ENCODE results near the gene PRKCZ. TPM values are rescaled to one million over a fixed set of nuclear protein-coding genes. Genes with fewer than 3 reads are reported as not detected.

PRKCZ gene
- total RNA-seq, 1 experiment from 2014 or later: 45.9 TPM

GRCh38 chr1:2215909-2216766, 165.9 kb downstream of the PRKCZ start:
- no peaks in the 10 kb centered on the region for H3K9me3 ChIP-seq
- no peak for TF ChIP-seq CTCF (IDR thresholded peaks at IDR 0.05; ENCODE audit: insufficient read depth in 1 of 2, low read depth in 1 of 2, low read length in 1 of 2, severe bottlenecking in 1 of 2, unreplicated experiment in 1 of 2)
- Mint-ChIP-seq H3K9me3 (ENCODE audit: unreplicated experiment) (no peaks in the 10 kb centered on the region), H3K4me1 (ENCODE audit: low read depth, unreplicated experiment) (no peaks in the 10 kb centered on the region), H3K27me3 (ENCODE audit: insufficient read depth, unreplicated experiment) (no peaks in the 10 kb centered on the region), H3K4me3 (ENCODE audit: unreplicated experiment) (no peak overlapping the region), H3K36me3 (ENCODE audit: insufficient read depth, unreplicated experiment) (no peaks in the 10 kb centered on the region), H3K27ac (ENCODE audit: unreplicated experiment) (no peak overlapping the region)
- no peaks in the 10 kb centered on the region for H3K36me3 ChIP-seq (ENCODE audit: control insufficient read depth, insufficient read depth, low read length)
- no peaks in the 10 kb centered on the region for H3K4me1 ChIP-seq
- DNase-seq: no peak
- intact Hi-C loops (cut with micrococcal nuclease; ENCODE audit: unreplicated experiment): no loop called here
- ChIA-PET CTCF (no interaction called here), POLR2A (no interaction called here)
- BruUV-seq (replicated peaks): no TSS peak
- no peak overlapping the region for H3K4me3 ChIP-seq (ENCODE audit: low read depth, low read length)
- no peaks in the 10 kb centered on the region for H3K27me3 ChIP-seq (replicated peaks; ENCODE audit: control insufficient read depth, insufficient read depth, low read length)

- Histone ChIP-seq H3K4me1 (no peaks in the 10 kb centered on the region), H3K27me3 (replicated peaks; ENCODE audit: control insufficient read depth, insufficient read depth, low read length) (no peaks in the 10 kb centered on the region), H3K9me3 (no peaks in the 10 kb centered on the region), H3K36me3 (ENCODE audit: control insufficient read depth, insufficient read depth, low read length) (no peaks in the 10 kb centered on the region), H3K4me3 (ENCODE audit: low read depth, low read length) (no peak overlapping the region)
- CTCF ChIA-PET: no interaction called here
- H3K4me3 Mint-ChIP-seq (ENCODE audit: unreplicated experiment): no peak overlapping the region
- no peaks in the 10 kb centered on the region for H3K27me3 Mint-ChIP-seq (ENCODE audit: insufficient read depth, unreplicated experiment)
- POLR2A ChIA-PET: no interaction called here
- no peaks in the 10 kb centered on the region for H3K4me1 Mint-ChIP-seq (ENCODE audit: low read depth, unreplicated experiment)
- H3K36me3 Mint-ChIP-seq (ENCODE audit: insufficient read depth, unreplicated experiment): no peaks in the 10 kb centered on the region
- H3K9me3 Mint-ChIP-seq (ENCODE audit: unreplicated experiment): no peaks in the 10 kb centered on the region
- no peak for DNase-seq
- H3K27ac Mint-ChIP-seq (ENCODE audit: unreplicated experiment): no peak overlapping the region
- intact Hi-C loops (cut with micrococcal nuclease; ENCODE audit: unreplicated experiment): no loop called here
- no peak for TF ChIP-seq CTCF (IDR thresholded peaks at IDR 0.05; ENCODE audit: insufficient read depth in 1 of 2, low read depth in 1 of 2, low read length in 1 of 2, severe bottlenecking in 1 of 2, unreplicated experiment in 1 of 2)
- no TSS peak for BruUV-seq (replicated peaks)
These were observed 166.5 kb downstream of the PRKCZ start for GRCh38 chr1:2216767-2217058.

GRCh38 chr1:2221271-2221670, 171.1 kb downstream of the PRKCZ start:
- Mint-ChIP-seq H3K9me3 (ENCODE audit: unreplicated experiment) (no peaks in the 10 kb centered on the region), H3K27ac (ENCODE audit: unreplicated experiment) (no peak overlapping the region), H3K36me3 (ENCODE audit: insufficient read depth, unreplicated experiment) (no peaks in the 10 kb centered on the region), H3K4me3 (ENCODE audit: unreplicated experiment) (no peak overlapping the region), H3K27me3 (ENCODE audit: insufficient read depth, unreplicated experiment) (no peaks in the 10 kb centered on the region), H3K4me1 (ENCODE audit: low read depth, unreplicated experiment) (no peaks in the 10 kb centered on the region)
- no peak for TF ChIP-seq CTCF (IDR thresholded peaks at IDR 0.05; ENCODE audit: insufficient read depth in 1 of 2, low read depth in 1 of 2, low read length in 1 of 2, severe bottlenecking in 1 of 2, unreplicated experiment in 1 of 2)
- DNase-seq: no peak
- Histone ChIP-seq H3K4me3 (ENCODE audit: low read depth, low read length) (no peak overlapping the region), H3K9me3 (no peaks in the 10 kb centered on the region), H3K4me1 (no peaks in the 10 kb centered on the region), H3K36me3 (ENCODE audit: control insufficient read depth, insufficient read depth, low read length) (no peaks in the 10 kb centered on the region), H3K27me3 (replicated peaks; ENCODE audit: control insufficient read depth, insufficient read depth, low read length) (no peaks in the 10 kb centered on the region)
- CTCF ChIA-PET: no interaction called here
- POLR2A ChIA-PET: no interaction called here
- BruUV-seq (replicated peaks): no TSS peak
- intact Hi-C loops (cut with micrococcal nuclease; ENCODE audit: unreplicated experiment): loop anchor here (10.0 kb wide), 1 partner anchor 94 kb away; no protein-coding TSS in a partner anchor
